ENCODE results near the gene HECTD3.

Gene HECTD3

GRCh38 chr1:45010855-45011811, at the start of gene HECTD3:
HECTD3 (minus strand) TSS chr1:45011324; CDS start chr1:45011257, 67 bp downstream.
- peak; percentile 69 for DNase-seq

- no peak for DNase-seq
Measured at GRCh38 chr1:45059829-45060228, 48.7 kb upstream of the HECTD3 start.

DNA sequence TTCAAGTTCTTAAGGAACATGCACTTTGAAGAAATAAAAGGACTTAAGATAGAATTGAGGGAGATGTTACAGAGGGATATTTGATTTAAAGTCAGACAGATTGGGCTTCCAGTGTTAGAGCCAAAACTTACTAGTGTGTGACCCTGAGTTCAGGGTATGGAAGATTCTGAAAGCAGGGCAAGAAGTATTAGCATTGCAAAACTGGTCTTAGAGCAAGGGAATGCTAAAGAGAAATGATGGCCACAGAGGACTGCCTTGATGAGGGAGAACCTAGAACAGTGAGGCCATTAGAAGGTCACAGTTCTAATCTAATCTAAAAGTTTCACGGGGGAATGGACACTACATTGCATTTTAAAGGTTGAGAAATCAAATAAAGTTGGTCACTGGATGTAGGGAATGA, 46.4 kb upstream of the HECTD3 start:
- no peak for DNase-seq

DNA sequence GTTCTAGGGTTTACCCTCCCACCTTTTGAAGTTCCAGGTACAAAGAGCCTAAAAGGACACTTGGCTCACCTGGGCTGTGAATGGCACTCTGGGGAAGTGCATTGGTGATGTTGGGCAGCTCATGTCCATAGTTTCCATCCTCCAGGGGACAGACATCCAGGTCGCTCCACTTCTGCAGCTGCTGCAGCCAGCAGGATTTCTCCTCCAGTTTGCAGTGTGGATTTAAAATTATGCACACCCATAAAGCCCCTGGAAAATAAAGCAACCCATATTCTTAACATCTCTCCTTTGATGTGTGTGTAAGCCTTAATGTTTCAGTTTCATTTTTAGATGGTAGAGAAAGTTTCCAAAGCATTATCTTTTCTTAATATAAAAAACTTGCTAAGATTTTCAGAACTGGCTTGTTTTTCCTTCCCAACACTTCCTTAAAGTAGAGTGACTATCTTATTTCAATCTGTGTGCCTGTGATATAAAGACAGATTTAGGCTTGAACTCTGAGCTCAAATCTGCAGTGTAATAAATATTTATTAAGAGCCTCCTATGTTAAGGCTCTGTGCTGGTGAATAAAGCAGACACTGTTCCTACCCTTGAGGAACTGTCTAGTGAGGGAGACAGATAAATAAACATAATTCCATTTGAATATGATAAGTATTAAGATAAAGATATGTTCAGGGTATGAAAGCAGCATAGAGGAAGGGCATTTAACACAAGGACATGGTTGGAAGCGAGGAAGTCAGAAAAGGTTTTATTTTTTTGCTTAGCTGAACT, 40.1 kb upstream of the HECTD3 start:
- DNase-seq, result no peak

DNA sequence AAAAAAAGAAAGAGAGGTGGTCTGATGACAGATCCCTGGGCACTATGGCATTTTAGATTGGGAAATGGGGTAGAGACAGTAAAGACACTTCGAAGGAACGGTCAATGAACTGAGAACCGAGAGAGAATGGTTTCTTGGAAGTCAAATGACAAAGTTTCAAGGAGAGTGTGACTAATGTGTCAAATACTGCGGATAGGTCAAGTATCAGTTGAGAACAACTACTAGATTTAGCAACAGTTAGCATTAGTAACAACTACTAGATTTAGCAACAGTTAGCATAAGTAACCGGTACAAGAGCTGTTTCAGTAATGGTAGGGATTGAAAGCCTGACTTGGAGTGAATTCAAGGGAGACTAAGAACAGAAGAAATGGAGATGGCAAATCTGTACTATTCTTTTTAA, 35.9 kb upstream of the HECTD3 start:
- DNase-seq, result no peak

DNA sequence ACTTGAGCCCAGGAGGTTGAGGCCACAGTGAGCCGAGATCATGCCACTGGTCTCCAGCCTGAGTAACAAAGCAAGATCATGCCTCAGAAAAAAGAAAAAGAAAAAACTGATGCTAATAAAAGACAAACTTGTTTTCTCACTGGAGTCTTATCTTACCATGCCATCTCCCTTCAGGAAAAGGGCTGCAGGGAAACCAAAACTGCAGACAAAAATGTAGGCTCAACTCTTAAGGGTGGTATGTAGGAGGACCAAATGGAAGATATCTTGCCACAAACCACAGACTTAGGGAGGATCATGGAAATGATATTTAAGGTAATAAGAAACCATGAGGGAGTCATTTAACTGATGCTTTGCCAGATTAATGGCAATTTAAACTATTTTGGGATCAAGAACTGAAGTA, 33.8 kb upstream of the HECTD3 start:
- no peak for DNase-seq

GRCh38 chr1:45043094-45043493, 32.0 kb upstream of the HECTD3 start:
- DNase-seq, result no peak

DNA sequence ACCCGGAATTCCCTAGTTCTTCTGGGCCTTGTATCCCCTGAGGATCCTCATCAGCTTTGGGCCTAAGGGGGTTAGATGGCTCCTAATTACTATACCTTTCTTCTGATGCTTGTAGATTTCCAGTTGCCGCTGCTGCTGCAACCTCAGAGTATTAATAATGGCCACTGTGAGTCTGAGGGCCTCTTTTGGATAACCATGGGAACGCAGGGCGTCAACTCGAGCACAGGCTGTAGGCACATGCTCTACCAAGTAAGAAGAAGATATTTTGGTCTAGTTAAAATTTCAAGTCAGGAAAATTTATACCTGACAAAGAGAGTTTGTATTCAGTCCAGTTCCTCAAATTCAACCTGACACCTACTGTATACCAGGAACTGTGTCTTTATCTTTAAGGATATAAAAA, 29.2 kb upstream of the HECTD3 start:
- DNase-seq, result no peak

GRCh38 chr1:45038661-45039364, 27.7 kb upstream of the HECTD3 start:
- DNase-seq, result no peak

- no peak for DNase-seq
Measured at GRCh38 chr1:45038240-45038639, 27.1 kb upstream of the HECTD3 start.

DNA sequence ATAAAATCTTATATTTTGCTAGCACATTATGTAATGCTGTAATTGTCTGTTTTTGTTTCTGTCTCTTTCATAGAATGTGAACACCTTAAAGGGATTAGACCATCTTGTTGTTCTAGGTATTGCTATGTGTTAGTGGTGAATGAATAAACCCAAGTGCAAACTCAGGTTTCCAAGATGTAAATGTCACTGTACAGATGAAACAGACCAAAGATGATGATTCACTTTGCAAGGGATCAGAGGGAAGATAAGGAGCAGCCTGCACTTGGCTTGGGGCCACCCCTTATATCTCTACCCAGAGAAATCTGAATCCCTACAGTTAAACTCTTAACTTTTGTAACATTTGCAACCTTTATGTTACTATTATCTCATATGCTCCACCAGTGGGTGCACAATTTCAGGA, 26.3 kb upstream of the HECTD3 start:
- no peak for DNase-seq

DNA sequence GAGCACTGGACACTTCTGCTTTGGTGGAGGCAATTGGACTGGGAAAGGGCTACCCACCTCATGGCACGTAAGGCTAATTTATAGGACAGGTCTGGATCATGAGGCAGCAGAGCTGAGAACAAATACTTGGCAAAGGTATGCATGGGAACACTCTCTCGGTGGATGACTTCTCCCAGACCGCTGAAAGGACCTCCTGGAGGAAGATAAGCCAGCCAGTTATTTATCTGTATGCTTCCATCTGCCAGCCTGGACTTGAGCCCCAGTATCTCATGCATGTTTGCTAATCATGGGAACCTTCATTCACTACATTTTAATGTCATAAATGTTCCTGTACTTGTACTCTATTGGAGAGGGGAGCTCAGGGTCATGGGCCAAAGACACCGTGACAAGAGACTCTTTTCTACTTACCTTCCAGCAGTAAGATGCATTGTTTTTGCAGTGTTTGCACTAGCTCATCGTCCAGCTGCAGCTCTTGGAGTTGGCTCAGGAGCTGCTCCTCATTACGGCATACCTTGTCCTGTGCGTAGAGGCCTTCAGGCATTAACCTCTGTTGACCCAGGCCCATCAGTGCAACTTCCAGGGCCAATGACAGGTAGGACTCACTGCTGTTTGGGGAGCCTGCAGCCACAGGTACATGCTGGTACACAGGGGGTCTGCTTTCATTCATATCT, 24.6 kb upstream of the HECTD3 start:
- no peak for DNase-seq

DNA sequence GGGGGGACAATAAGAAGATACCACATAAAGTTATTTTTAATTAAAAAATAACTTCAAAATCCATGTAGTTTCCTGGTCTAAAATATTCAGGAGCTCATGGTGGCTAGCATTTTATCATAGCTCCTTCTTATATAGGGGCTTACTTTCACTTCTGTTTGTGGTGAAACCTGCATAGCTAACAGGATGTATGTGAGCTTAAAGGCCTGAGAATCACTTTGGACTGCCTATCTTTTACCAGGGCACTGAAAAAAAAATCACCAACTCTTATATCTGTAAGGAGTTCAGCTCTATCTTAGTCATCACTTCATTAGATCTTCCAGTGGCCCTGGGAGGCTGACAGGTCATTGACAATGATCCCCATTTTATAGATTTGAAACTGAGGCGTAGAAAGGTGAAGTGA, 22.2 kb upstream of the HECTD3 start:
- no peak for DNase-seq

GRCh38 chr1:45032837-45033236, 21.7 kb upstream of the HECTD3 start:
- no peak for DNase-seq

DNA sequence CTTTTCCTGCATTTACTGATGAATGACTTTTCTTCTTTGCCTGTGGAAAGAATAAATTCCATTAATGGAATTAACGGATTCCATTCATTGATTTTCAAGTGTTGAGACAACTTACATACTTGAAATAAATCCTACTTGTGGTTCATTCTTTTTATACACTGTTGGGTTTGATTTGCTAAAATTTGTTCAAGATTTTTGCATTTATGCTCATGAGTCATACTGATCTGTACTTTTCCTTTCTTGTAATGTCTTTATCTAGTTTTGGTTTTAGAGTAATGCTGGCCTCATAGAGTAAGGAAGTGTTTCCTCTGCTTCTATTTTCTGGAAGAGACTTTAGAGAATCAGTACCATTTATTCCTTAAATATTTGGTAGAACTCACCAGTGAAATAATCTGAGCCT, 15.3 kb upstream of the HECTD3 start:
- no peak for DNase-seq

DNA sequence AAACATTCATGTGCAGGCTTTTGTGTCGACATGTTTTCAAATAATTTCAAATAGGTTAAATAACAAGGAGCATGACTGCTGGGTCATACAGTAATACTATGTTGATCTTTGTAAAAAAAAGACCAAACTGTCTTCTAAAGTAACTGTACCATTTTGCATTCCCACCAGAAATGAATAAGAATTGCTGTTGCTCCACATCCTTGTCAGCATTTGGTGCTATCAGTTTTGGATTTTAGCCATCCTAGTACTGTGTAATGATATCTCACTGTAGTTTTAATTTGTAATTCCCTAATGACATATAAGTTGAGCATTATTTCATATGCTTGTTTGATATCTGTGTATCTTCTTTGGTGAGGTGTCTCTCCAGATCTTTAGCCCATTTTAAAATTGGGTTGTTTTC, 12.5 kb upstream of the HECTD3 start:
- DNase-seq, result no peak

DNA sequence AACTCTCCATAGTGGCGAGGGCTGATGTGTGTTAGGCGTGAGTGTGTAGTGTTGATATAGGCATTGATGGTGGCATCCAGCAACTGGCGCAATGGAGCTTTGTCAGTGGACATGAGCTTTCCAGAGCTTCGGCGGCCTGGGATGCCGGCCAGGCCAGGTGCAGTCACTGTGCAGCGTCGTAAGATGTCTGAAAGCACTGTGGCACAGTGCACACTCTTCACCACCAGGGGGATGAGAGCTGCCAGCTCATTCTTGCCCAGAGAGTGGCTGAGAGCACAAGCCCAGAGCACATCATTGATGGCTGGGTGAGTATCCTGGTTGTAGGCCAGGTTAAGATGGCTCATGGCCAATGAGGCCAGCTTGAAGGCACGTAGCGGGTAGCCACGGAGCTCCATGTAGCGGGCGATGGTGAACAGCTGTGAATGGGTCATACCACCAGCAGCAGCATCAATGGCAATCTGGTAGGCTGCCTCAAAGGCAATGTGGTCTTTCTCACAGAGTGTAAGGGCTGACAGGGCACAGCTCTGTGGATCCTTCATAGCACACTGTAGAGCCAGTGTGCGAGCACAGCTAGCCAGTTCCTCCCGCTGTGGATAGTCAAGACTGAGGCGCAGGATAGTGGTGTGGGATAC, 7.6 kb upstream of the HECTD3 start:
- peak; percentile 68 for DNase-seq

DNA sequence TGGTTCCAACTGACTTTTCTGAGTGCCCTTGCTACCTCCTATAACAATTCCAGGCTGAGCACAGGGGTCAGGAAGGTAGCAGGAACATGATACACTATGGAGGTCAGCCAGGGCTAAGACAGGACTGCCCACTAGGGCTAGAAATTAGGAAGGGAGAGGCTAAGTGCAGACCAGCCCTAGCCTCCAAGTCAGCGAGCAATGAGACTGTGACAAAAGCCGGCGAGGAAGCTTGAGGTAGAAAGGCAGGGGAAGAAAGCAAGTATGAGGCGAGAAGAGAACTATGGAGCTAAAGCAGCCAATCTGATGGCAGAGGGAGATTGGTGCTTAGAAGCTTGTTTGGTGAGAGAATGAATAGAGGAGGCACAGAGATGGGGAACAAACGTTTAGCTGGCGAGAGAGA, 5.6 kb upstream of the HECTD3 start:
- no peak for DNase-seq

GRCh38 chr1:45016090-45016697, 5.1 kb upstream of the HECTD3 start:
- no peak for DNase-seq

- DNase-seq, result no peak
Measured at GRCh38 chr1:45015683-45016082, 4.6 kb upstream of the HECTD3 start.

- DNase-seq, result peak; percentile 77
Measured at GRCh38 chr1:45014321-45015028, 3.4 kb upstream of the HECTD3 start.
